Fibroblast of villous mesenchyme (primary cell): ENCODE data around the gene ALDH1L1. TPM values are rescaled to one million over a fixed set of nuclear protein-coding genes. Genes with fewer than 3 reads are reported as not detected.
A peak's percentile ranks its signal among the peaks of the same experiment; 100 is the strongest.
"Not testable (repeated sequence)": the region's sequence is repeated elsewhere in the genome, so short reads cannot be mapped to it uniquely, and the experiment has no call there.

Source experiments
- DNase-seq: peaks from one replicate; pipeline ENCODE4 v3.0.0-alpha.2; 2010; ENCODE audit warnings: low read depth
- H3K4me3 ChIP-seq: 2 replicates; pipeline ENCODE4 v1.5.1; 2011; ENCODE audit warnings: low read depth, mild to moderate bottlenecking, low read length
- total RNA-seq: library from RNA; depleted of rRNA; stranded (reverse); fragments of >200 nt; gene quantifications from 2 replicates; pipeline ENCODE4 v1.2.3, GENCODE V29; 2012
- TF ChIP-seq, protein P1 (sequence below): IDR thresholded peaks from 2 replicates; pipeline ENCODE4 v1.5.1; 2012; ENCODE audit warnings: low read depth, mild to moderate bottlenecking, low read length; ENCODE audit not compliant: insufficient read depth

ALDH1L1 gene
- total RNA-seq, 1 donor: 3.9 TPM

DNA sequence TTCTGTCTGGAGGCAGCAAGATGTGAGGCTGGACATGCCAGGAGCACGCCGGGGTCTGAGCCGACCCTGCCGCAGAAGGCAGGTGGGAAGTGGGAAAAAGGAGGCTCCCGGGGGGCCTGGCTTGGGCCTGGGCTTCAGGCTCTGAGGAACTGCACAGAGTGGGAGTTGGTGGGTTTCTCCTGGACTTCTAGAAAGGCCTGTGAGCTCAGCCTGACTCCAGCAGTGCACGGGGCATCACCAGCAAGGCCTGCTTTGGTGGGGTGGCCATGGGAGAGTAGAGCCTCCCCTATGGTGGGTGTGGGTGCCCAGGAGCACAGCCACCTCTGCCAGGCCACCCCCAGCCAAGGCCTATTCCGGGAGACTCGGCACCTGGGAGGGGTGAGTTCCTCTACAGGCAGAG is 78.4 kb downstream of the ALDH1L1 start:
- no peak for DNase-seq
- TF ChIP-seq, protein P1, sequence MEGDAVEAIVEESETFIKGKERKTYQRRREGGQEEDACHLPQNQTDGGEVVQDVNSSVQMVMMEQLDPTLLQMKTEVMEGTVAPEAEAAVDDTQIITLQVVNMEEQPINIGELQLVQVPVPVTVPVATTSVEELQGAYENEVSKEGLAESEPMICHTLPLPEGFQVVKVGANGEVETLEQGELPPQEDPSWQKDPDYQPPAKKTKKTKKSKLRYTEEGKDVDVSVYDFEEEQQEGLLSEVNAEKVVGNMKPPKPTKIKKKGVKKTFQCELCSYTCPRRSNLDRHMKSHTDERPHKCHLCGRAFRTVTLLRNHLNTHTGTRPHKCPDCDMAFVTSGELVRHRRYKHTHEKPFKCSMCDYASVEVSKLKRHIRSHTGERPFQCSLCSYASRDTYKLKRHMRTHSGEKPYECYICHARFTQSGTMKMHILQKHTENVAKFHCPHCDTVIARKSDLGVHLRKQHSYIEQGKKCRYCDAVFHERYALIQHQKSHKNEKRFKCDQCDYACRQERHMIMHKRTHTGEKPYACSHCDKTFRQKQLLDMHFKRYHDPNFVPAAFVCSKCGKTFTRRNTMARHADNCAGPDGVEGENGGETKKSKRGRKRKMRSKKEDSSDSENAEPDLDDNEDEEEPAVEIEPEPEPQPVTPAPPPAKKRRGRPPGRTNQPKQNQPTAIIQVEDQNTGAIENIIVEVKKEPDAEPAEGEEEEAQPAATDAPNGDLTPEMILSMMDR: no peak
- no peak overlapping the region for H3K4me3 ChIP-seq

DNA sequence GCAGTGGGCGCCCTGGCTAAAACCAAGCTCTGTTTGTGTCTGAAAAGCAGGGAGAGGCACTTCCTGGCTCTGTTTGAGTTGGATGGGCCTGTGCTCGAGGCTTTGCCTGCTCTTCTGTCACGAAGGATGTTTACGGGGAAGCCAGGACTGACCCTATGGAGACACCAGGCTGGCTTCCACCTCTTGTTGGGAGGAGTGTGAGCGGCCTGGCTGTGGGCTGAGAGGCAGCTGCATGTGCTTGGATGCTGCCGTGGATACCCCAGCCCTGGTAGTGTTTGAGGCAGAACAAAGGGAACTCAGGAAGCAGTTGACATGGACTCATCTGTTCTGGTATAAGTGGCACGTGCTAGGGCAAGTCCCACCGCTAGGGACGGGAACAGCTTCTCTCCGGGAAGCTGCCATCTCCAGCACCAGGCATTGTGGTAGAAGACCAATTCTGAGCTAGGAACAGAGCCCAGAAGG is 78.8 kb downstream of the ALDH1L1 start:
- TF ChIP-seq, protein P1: no peak

DNA sequence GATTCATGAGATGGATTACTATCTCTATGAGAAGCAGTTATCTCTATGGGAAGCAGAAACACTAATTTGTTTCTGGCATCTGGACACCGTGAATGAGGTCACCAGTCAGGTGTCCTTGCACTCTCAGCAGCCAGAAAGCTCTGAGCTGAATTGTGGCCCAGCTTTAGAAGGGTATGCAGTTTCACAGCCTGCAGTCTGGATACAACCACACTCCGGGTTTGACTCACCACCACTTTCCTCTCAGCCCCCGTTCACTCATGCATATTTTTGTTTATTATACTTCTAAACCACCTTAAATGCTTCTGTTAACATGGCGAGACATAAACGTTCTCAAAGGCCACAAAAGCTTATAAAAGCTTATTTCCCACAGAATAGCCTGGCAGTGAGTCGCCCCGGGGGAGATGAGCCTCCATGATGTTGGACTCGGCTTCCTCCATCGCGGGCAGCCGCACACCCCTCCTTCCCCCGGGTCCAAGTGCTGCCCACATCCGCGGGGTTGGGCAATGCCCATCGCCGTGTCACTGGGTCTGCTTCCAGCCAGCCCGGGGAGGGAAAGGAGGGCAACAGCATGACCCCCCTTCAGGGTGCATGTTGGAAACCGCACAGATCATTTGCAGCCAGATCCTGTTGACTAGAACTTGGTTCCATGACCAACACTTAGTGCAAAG is 79.6 kb downstream of the ALDH1L1 start:
- DNase-seq: peak; percentile 59
- TF ChIP-seq, protein P1: no peak
- no peak overlapping the region for H3K4me3 ChIP-seq

More for the DNA sequence above, 78.8 kb downstream of the ALDH1L1 start:
- no peak for DNase-seq
- H3K4me3 ChIP-seq: no peak overlapping the region

DNA sequence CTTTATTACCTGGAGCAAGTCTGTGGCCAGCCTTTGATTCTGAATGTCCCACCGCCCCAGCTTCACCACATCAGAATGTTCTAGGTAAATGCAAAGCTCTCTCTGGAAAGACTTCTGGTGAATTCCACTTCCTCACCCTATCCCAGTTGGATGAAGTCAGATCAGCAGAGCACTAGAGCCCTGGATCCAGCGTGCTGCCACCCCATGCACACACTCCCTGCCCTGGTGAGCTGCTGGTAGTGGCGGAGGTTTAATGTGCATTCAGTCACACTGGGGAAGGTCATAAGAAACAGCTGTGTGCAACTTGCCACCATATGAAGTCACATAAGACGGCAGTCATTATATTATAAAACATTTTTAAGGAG is 80.1 kb downstream of the ALDH1L1 start:
- TF ChIP-seq, protein P1: no peak
- DNase-seq: no peak
- H3K4me3 ChIP-seq: no peak overlapping the region

DNA sequence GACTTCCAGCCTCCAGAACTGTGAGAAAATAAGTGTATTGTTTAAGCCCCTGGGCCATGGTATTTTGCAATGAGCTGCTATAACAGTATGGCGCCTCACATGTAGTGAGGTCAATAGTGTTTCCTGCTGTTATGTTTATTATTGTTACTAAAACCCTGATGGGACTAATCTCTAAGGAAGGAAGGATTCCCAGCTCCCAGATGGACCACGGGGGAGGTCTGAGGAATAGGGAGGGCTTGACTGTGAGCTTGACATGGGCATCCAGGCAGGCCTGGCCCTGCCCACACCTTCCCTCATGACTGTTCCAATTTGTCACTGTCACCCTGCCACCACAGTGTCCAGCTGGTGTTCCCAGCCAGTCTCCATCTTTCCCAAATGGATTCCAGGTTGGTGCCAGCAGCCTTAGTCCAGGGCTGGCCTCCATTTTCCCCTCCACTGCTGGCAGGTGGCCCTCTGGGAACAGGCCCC is 82.0 kb downstream of the ALDH1L1 start:
- DNase-seq: peak; percentile 40
- TF ChIP-seq, protein P1: no peak
- H3K4me3 ChIP-seq: no peak overlapping the region

DNA sequence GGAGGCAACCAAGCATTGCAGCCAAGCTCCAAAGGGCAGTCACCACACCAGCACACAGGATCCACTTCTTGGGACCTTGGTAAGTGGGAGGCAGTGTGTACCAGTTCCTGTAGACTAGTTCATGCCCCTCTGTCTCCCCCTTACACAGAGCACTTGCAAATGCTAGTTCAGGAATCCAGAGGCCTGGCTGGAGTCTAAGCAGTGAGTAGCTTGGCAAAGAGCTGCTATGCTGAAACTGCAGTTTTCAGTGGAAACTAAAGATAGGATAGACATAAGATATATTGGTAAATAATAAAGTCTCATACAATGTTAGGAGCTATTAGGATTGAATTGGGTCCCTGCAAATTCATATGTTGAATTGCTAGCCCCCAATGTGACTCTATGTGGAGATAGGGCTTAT is 82.6 kb downstream of the ALDH1L1 start:
- TF ChIP-seq, protein P1: no peak
- H3K4me3 ChIP-seq: no peak overlapping the region
- no peak for DNase-seq

DNA sequence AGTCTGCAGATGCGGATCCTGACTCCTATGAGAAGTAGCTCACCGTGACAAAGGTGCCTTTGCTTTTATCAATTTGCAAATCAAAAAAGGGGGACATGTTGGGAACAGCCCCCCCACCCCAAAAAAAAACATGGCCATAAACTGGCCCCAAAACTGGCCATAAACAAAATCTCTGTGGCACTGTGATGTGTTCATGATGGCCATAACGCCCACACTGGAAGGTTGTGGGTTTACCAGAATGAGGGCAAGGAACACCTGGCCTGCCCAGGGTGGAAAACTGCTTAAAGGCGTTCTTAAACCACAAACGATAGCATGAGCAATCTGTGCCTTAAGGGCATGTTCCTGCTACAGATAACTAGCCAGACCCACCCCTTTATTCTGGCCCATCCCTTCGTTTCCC is 84.1 kb downstream of the ALDH1L1 start:
- DNase-seq, H3K4me3 ChIP-seq: not testable (repeated sequence)

DNA sequence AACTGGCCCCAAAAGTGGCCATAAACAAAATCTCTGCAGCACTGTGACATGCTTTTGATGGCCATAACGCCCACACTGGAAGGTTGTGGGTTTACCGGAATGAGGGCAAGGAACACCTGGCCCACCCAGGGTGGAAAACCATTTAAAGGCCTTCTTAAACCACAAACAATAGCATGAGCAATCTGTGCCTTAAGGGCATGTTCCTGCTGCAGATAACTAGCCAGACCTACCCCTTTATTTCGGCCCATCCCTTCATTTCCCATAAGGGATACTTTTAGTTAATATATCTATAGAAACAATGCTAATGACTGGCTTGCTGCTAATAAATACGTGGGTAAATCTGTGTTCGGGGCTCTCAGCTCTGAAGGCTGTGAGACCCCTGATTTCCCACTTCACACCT is 88.3 kb downstream of the ALDH1L1 start:
- DNase-seq, H3K4me3 ChIP-seq: not testable (repeated sequence)
